NOMO-1 treated with DMSO at 0.1 percent for 48 hours (cell line): Measurements from ENCODE around the gene XKR8.
"Not testable (repeated sequence)": the region's sequence is repeated elsewhere in the genome, so short reads cannot be mapped to it uniquely, and the experiment has no call there.

Experiments
- DNase-seq: peaks from one replicate; lab custom pipeline; 2025; ENCODE audit not compliant: unreplicated experiment; lab: John Stamatoyannopoulos, UW

The XKR8 gene

DNA sequence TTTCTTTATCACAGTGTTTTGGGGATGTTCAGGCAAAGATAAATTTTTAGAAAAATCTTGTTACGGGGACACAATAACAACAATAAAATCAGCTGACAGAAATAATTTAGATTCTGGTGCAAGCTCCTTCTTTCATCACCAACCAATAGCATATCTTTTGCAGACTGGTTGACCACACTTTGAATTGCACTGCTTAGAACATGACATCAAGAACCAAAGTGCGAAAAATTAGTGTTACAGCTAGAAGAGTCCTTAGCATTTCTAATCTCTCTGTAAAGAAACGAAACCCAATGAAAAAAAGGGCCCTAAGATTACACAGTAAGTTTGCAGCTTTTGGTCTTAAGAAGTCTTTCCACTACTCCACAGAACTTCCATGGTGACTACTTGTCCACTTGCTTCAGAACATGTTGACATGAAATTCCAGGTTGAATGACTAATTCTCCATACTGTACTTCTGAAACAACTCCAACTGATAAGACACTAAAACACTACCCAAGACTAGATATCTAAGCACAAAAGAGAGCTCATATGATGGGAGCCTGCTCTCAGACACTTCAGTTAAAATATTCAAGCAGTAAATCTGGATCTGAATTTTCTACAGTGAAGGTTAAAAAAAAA is 31.3 kb downstream of the XKR8 start:
- no peak for DNase-seq

DNA sequence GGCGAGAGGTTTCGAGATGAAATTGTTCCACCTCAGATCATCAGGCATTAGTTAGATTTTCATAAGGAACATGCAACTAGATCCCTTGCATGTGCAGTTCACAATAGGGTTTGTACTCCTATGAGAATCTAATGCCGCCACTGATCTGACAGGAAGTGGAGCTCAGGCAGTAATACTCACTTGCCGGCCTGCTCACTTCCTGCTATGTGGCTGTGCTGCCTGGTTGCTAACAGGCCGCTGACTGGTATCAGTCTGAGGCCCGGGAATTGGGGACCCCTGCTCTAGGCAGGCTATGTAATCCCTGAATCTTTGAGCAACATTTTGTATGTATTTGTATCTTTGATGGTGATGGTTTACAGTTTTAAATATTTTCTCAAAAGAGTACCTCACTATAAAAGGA is 32.5 kb downstream of the XKR8 start:
- no peak for DNase-seq

DNA sequence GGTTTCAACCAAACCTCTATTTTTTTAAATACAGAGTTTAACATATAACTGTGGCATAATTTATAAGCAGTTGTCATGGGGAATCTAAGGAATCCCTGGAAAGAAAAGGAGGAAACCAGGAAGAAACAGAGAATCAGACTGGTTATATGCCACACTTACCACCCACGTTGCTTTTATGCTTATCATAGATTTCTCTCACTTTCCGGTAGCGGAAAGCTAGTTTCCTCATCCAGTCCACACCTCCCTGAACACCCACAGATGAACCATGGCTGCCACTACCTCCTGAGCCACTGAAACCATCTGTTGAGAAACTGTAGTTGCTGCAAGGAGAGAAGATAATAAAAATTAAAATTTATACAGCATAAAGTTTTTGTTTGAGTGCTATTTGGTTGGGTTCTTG is 33.5 kb downstream of the XKR8 start:
- no peak for DNase-seq

DNA sequence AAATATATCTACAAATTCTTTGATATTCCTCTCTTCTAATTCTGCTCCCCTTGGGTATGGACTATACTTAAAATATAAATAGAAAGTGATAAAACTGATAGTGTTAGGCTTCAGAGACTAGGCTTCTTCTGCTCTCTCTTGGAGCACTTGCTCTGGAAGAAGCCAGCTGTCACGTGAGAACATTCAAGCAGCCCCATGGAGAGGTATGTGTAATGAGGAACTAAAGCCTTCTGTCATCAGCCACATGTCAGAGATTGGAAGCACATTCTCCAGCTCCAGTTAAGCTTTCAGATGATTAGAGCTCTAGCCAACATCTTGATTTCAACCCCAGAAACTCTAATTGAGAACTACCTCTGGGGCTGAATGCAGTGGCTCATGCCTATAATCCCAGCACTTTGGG is 34.3 kb downstream of the XKR8 start:
- no peak for DNase-seq

DNA sequence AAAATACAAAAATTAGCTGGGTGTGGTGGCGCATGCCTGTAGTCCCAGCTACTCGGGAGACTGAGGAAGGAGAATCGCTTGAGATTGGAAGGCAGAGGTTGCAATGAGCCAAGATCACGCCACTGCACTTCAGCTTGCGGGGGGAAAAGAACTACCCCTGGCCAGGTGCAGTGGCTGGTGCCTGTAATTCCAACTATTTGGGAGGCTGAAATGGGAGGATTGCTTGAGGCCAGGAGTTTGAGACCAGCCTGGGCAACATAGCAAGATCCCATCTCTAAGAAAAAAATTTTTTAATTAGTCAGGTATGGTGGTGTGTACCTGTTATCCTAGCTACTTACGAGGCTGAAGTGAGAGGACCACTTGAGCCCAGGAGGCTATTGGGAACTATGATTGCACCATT is 34.8 kb downstream of the XKR8 start:
- DNase-seq: not testable (repeated sequence)

DNA sequence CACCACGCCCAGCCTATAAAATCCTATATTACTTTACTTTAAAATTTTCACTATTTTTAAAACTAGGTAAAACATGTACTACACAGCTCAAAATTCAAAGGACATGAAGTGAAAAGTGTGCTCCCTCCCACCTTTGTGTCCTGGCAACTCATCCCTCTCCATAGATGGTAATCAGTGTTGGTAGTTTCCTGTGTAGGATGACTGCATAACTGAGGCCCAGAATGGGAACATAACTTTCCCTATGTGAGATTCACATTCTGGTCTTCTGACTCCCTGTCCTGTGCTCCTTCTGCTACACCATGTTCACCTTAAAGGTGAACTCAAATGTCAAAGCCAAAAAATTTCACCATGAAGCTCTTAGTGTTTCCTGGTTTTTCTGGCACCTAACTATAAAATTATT is 39.3 kb downstream of the XKR8 start:
- no peak for DNase-seq

DNA sequence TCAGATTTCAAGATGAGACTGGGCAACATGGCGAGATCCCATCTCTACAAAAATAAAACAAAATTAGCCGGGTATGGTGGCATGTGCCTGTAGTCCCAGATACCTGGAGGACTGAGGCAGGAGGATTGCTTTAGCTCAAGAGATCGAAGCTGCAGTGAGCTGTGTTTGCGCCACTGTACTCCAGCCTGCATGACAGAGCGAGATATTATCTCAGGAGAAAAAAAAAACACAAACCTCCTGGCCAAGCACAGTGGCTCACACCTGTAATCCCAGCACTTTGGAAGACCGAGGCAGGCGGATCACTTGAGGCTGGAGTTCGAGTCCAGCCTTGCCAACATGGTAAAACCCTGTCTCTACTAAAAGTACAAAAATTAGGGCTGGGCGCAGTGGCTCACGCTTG is 42.8 kb downstream of the XKR8 start:
- DNase-seq: no peak

DNA sequence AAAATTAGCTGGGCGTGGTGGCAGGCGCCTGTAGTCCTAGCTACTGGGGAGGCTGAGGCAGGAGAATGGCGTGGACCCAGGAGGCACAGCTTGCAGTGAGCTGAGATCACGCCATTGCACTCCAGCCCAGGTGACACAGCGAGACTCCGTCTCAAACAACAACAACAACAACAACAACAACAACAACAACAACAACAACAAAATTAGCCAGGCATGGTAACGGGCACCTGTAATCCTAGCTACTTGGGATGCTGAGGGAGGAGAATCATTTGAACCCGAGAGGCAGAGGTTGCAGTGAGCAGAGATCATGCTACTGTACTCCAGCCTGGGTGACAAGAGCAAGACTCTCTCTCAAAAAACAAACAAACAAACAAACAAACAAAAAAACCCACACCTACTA is 43.3 kb downstream of the XKR8 start:
- DNase-seq: not testable (repeated sequence)

DNA sequence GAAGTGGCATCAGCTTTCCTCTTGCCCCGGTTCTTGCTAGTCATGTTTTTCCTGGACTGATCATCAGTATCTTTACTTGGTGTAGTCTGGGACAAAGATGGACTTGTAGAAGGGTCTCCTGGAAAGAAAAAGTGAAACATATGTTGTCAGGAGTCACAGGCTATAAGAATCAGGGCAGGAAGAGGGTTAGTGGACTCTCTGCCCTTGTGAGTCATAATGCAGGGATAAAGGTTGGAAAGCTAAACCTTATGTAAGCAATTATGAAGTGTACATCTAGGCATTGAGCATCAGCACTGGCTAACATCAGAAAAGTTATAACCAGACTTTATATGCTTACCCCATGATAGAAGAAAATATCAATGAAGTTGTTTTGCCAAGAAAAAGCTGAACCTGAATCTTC is 51.2 kb downstream of the XKR8 start:
- DNase-seq: no peak
